ENCODE data around the gene ALOX15B. TPM values are rescaled to one million over a fixed set of nuclear protein-coding genes. Genes with fewer than 3 reads are reported as not detected.

Gene ALOX15B
- total and polyA plus RNA-seq, 9 of the 15 experiments (the other 6 are each of a cell fraction or from before 2014, with no cell fraction given) = 0.04 TPM; not detected in 8

- TF ChIP-seq ZMIZ1 (IDR thresholded peaks at IDR 0.05; ENCODE audit: low read depth in 2 of 2, low read length in 2 of 2) = 0 out of 4 replicates have a peak, but pooled peaks of 1 of the 2 experiments have one; percentile 18
- no peak for TF ChIP-seq ZNF184 (CRISPR knock-in tag; IDR thresholded peaks at IDR 0.05)
- TF ChIP-seq HMGXB4 (CRISPR knock-in tag; IDR thresholded peaks at IDR 0.05) = no peak
- no peak for TF ChIP-seq ZNF282 (CRISPR knock-in tag; IDR thresholded peaks at IDR 0.05)
- TF ChIP-seq NFIC (IDR thresholded peaks at IDR 0.05) = no peak
- TF ChIP-seq ZFP36 (IDR thresholded peaks at IDR 0.05; ENCODE audit: low read depth, low read length, partially characterized antibody) = no peak
- no peak for TF ChIP-seq PCBP1 (IDR thresholded peaks at IDR 0.05; ENCODE audit: low read depth, low read length, poor library complexity, severe bottlenecking)
- TF ChIP-seq CHD1 (IDR thresholded peaks at IDR 0.05; ENCODE audit: low read length) = no peak
- TF ChIP-seq NONO (IDR thresholded peaks at IDR 0.05; ENCODE audit: low read depth in 2 of 2, low read length in 1 of 2) = 0 out of 4 replicates have a peak, but pooled peaks of 1 of the 2 experiments have one; percentile 35
- no peak for TF ChIP-seq PATZ1 (CRISPR knock-in tag; IDR thresholded peaks at IDR 0.05; ENCODE audit: borderline replicate concordance)
- no peak for TF ChIP-seq XRCC3 (IDR thresholded peaks at IDR 0.05)
- peak; percentile 16 for TF ChIP-seq CCNT2 (IDR thresholded peaks at IDR 0.05; ENCODE audit: borderline replicate concordance, extremely low read depth, insufficient read length, low read depth, low read length)
- 0 out of 2 replicates have a peak, but pooled peaks have one; percentile 37 for TF ChIP-seq FOXJ2 (tag; IDR thresholded peaks at IDR 0.05)
- TF ChIP-seq PBX2 (CRISPR knock-in tag; IDR thresholded peaks at IDR 0.05; ENCODE audit: low read depth) = 0 out of 2 replicates have a peak, but pooled peaks have one; percentile 15
- peak; percentile 53; the same call in 1 of the 2 replicates for TF ChIP-seq PBX2 (tag; conservative IDR thresholded peaks at IDR 0.05; ENCODE audit: low read depth)
- peak in 1 of 2 experiments; percentile 46; a peak in 1 of 4 replicates for TF ChIP-seq RCOR1 (IDR thresholded peaks at IDR 0.05; ENCODE audit: borderline replicate concordance in 1 of 2, low read depth in 2 of 2, low read length in 2 of 2)
These were observed 24.1 kb downstream of the ALOX15B start (continued) for GRCh38 chr17:8062807-8063483.
